ENCODE measurements around the gene MRGPRG. TPM values are rescaled to one million over a fixed set of nuclear protein-coding genes. Genes with fewer than 3 reads are reported as not detected.

MRGPRG gene
- total and polyA plus RNA-seq, 8 donors: not detected

DNA sequence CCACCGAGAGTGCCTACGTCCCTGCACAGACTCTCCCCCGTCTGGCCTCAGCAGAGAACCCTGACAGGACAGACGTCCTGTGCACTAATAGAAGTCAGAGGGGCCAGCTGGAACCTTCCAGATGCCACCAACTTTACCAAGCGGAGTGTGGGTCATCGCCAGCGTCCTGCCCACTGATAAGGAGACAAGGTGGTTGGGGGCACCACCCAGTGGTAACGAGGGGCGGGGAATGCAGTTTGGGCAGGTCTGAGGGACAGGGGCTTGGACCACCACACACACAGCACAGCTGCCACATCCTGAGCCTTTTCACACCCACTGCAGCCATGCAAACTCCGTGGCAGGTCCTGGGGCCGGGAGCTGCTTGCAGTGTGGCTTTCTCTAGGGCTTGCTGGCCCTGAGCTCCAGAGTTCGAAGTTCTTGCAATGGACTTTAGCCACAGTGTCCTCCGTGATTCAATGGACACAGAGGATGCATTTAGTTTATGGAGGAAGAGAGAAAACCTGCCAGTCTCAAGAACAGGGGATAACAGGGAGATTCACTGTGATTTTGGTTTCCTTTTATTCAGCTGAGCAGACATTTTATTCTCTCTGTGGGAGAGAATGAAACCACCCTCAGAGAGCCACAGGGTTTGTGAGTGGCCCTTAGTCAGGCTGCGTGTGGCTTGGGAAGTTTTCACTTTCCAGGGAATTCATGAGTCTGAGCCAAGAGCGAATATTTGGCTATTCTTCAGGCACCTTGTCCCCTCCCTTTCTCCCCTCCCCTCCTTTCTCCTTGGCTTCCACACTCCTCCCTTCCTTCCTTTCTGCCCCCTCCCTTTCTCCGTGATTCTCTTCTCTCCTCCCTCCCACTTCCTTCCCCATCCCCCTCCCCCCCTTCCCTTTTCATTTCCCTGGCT, 13.1 kb downstream of the MRGPRG start:
- ATAC-seq: no peak
- H3K27ac ChIP-seq: no peak overlapping the region
- DNase-seq: peak in 1 of 4 donors; percentile 45
- intact Hi-C loops (cut with DNase I): no loop called here
- no peaks in the 10 kb centered on the region for H3K9me3 ChIP-seq
- H3K27me3 ChIP-seq: peaks cover 23 to 50% of the 10 kb centered on the region in 2 donors
- peaks cover 0 to 3% of the 10 kb centered on the region in 2 donors for H3K4me1 ChIP-seq
- H3K4me3 ChIP-seq: no peak overlapping the region
- TF ChIP-seq CTCF (IDR thresholded peaks at IDR 0.05): no peak
- no peaks in the 10 kb centered on the region for H3K36me3 ChIP-seq

DNA sequence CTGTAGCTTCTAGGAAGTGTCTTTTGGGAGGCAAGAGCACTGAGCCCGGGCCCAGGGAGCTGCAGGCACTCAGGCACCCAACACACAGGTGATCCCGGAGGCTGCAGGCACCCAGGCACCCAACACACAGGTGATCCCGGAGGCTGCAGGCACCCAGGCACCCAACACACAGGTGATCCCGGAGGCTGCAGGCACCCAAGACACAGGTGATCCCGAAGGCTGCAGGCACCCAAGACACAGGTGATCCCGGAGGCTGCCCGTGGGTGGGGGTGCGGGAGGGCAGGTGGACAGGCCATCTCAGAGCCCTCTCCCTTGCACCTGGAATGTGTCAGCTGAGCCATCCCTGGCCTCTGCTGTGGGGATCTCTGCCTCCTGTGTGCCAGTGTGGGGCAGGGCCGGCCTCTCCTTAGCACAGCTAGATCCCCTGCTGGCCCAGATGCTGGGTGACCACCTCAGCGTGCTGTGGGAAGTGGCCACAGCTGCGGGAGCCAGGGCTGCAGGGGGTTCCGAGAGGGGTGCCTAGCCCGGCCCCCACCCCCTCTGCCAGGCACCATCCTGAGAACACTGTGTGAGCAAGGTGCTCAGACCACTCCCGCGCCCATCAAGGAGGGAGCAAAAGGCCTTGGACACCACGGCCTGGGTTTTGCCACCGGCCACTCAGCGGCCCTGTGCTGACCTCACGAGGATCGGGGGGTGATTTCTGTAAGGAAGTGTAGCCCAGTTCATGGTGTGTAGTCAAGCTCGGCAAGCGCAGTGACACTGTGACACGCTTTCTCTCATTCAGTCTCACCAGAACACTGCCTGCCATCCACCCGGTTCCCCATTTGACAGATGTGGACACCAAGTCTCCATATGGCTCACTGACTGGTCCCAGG, 14.2 kb downstream of the MRGPRG start:
- TF ChIP-seq CTCF (IDR thresholded peaks at IDR 0.05): no peak
- peak in 1 of 4 donors; percentile 60 for DNase-seq
- H3K4me3 ChIP-seq: no peak overlapping the region
- peaks cover 0 to 3% of the 10 kb centered on the region in 2 donors for H3K4me1 ChIP-seq
- intact Hi-C loops (cut with DNase I): no loop called here
- H3K36me3 ChIP-seq: no peaks in the 10 kb centered on the region
- no peak overlapping the region for H3K27ac ChIP-seq
- H3K9me3 ChIP-seq: no peaks in the 10 kb centered on the region
- ATAC-seq: no peak
- peaks cover 23 to 61% of the 10 kb centered on the region in 2 donors for H3K27me3 ChIP-seq

DNA sequence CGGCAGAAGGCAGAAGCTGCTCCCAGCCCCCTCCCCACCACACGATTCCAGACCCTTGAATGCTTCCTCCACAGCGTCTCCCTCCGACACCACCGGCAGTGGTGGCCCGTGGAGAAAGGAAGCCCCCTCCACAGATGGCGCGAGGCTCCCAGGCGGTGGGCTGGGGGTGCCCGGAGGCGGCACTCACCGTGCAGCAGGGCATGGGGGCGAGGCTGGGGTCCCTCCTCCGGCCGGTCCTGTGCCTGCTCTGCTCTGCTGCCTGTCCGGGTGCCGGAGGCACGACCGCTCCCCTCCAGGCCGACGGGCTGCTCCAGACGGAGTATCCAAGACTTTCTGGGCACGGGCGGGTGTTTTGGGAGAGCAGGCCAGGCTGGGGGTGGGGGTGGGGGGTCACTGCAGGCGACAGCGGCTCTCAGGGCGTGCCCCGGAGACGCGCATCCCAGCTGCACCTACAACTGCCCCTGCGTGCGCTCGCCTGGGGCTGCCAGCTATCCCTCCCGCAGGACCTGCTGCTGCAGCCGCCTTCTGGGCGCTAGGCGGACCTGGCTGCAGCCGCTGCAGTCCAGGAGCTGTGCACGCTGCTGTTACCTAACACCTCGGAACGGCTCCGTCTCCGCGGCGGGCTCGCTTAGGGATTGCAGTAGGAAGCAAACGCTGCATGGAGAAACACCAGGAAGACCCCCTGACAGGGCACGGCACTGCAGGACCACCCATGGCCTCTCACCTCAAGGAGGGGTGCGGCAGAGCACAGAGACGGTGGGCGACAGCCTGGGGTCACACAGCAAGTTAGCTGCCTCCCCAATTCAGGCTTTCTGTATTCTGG, 15.2 kb downstream of the MRGPRG start:
- peak in 3 of 4 donors; percentile 21 to 75 (median 22) for DNase-seq
- ATAC-seq: no peak
- H3K36me3 ChIP-seq: no peaks in the 10 kb centered on the region
- H3K27ac ChIP-seq: no peak overlapping the region
- H3K4me1 ChIP-seq: peaks cover 0 to 3% of the 10 kb centered on the region in 2 donors
- no peak for TF ChIP-seq CTCF (IDR thresholded peaks at IDR 0.05)
- no peak overlapping the region for H3K4me3 ChIP-seq
- no peaks in the 10 kb centered on the region for H3K9me3 ChIP-seq
- peaks cover 23 to 69% of the 10 kb centered on the region in 2 donors for H3K27me3 ChIP-seq
- intact Hi-C loops (cut with DNase I): no loop called here

GRCh38 chr11:3202759-3203158, 15.9 kb downstream of the MRGPRG start:
- H3K4me1 ChIP-seq: peaks cover 0 to 3% of the 10 kb centered on the region in 2 donors
- no peak overlapping the region for H3K27ac ChIP-seq
- no peaks in the 10 kb centered on the region for H3K36me3 ChIP-seq
- no peak overlapping the region for H3K4me3 ChIP-seq
- intact Hi-C loops (cut with DNase I): no loop called here
- no peak for TF ChIP-seq CTCF (IDR thresholded peaks at IDR 0.05)
- H3K27me3 ChIP-seq: peaks cover 23 to 76% of the 10 kb centered on the region in 2 donors
- ATAC-seq (no peak), DNase-seq (peak in 2 of 4 donors; percentile 19 to 74)
- H3K9me3 ChIP-seq: no peaks in the 10 kb centered on the region
